Activated naive CD8-positive, alpha-beta T cell treated with anti-CD3 and anti-CD28 coated beads, Interleukin-2, amount 50 U/mL, for 16 hours (primary cell): ENCODE measurements around the gene BORCS6.
A peak's percentile ranks its signal among the peaks of the same experiment; 100 is the strongest.

ENCODE experiments used
- DNase-seq: peaks from one replicate; pipeline ENCODE4 v3.0.0-alpha.2; 2020; ENCODE audit warnings: low read depth, low spot score

BORCS6 gene

GRCh38 chr17:8154608-8155155, 35.3 kb downstream of the BORCS6 start:
- DNase-seq = no peak

- peak; percentile 61 for DNase-seq
Measured at GRCh38 chr17:8153957-8154607, 35.9 kb downstream of the BORCS6 start.

- no peak for DNase-seq
Measured at GRCh38 chr17:8153525-8153956, 36.4 kb downstream of the BORCS6 start.

- no peak for DNase-seq
Measured at GRCh38 chr17:8153031-8153451, 36.9 kb downstream of the BORCS6 start.

- DNase-seq = peak; percentile 64
Measured at GRCh38 chr17:8152112-8152775, 37.7 kb downstream of the BORCS6 start, which contains the start of gene PER1. TSS of gene PER1 (minus strand) at chr17:8152404. CDS start at chr17:8150706, 1,698 bp downstream.

GRCh38 chr17:8151641-8152111, 38.3 kb downstream of the BORCS6 start:
- no peak for DNase-seq

- peak; percentile 65 for DNase-seq
Measured at GRCh38 chr17:8151120-8151640, 38.8 kb downstream of the BORCS6 start.

- no peak for DNase-seq
Measured at GRCh38 chr17:8150194-8151119, 39.5 kb downstream of the BORCS6 start.

GRCh38 chr17:8149419-8150193, 40.4 kb downstream of the BORCS6 start:
- no peak for DNase-seq

GRCh38 chr17:8148560-8148959, 41.4 kb downstream of the BORCS6 start:
- no peak for DNase-seq

- DNase-seq = no peak
Measured at GRCh38 chr17:8147805-8148404, 42.1 kb downstream of the BORCS6 start.

- no peak for DNase-seq
Measured at GRCh38 chr17:8147141-8147804, 42.7 kb downstream of the BORCS6 start.

GRCh38 chr17:8146381-8147140, 43.4 kb downstream of the BORCS6 start:
- DNase-seq = no peak

- DNase-seq = no peak
Measured at GRCh38 chr17:8145811-8146210, 44.2 kb downstream of the BORCS6 start.

- DNase-seq = no peak
Measured at GRCh38 chr17:8144401-8145231, 45.4 kb downstream of the BORCS6 start.

- no peak for DNase-seq
Measured at GRCh38 chr17:8143581-8144400, 46.2 kb downstream of the BORCS6 start.
